ENCODE results near the gene B3GAT3. TPM values are rescaled to one million over a fixed set of nuclear protein-coding genes. Genes with fewer than 3 reads are reported as not detected.
"Not testable (repeated sequence)": the region's sequence is repeated elsewhere in the genome, so short reads cannot be mapped to it uniquely, and the experiment has no call there.

Gene B3GAT3
- polyA plus RNA-seq, 4 donors: 16.3 to 39.3 (median 30.1) TPM

DNA sequence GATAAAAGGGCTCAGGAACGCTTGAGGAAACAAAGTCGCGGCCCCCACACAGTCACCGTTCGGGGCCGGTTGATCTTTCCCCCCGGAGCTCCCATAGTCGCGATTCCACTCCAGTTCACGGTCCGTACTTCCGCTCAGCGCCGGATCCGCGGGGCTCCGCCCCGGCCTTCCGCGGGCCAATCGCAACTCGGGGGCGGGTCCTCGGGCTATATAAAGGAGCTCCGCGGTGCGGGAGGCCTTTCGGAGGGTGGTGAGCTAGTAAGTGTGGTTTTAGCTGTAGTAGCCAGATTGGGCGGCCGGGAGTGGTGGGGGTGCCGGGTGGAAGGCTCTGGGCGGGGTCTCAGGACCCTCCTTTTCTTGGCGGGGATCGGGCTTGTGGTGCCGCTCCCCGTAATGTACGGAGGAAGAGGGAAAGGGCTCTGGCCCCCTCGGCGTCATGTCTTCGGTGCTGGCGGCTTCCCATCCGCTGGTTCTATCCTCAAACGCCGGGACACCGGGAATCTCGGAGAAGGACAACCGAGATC is 43.4 kb upstream of the B3GAT3 start, which contains the start of the genes C11orf98 and CSKMT:
Gene C11orf98, minus strand, starts transcription at position 136 of the 524 bp plus-strand sequence. Its CDS starts 41 bp downstream, at position 95.
Gene CSKMT, plus strand, starts transcription at position 238 of the 524 bp plus-strand sequence. CDS start 568 bp downstream, outside the sequence.
- WGBS, 3 donors: 0 to 1% (median 0%) methylated on average over 42 to 47 of the region's 47 CpGs
- Histone ChIP-seq H3K36me3 (ENCODE audit: control insufficient read depth in 3 of 3, insufficient read depth in 2 of 3, low read depth in 1 of 3, low read length in 3 of 3) (peaks cover 0 to 41% (median 3%) of the 10 kb centered on the region in 3 donors), H3K9me3 (ENCODE audit: control insufficient read depth in 2 of 2, insufficient read depth in 1 of 2, low read depth in 1 of 2, low read length in 1 of 2) (no peaks in the 10 kb centered on the region), H3K4me3 (ENCODE audit: low read depth in 1 of 3, low read length in 3 of 3) (peak within 1 kb of the TSS; percentile 84 to 98 (median 97)), H3K27me3 (ENCODE audit: control insufficient read depth in 3 of 3, insufficient read depth in 3 of 3, low read length in 3 of 3) (no peaks in the 10 kb centered on the region), H3K4me1 (ENCODE audit: control insufficient read depth in 3 of 3, insufficient read depth in 2 of 3, low read depth in 1 of 3, low read length in 2 of 3) (peaks cover 10 to 12% (median 11%) of the 10 kb centered on the region in 3 donors), H3K27ac (ENCODE audit: low read depth in 1 of 3, low read length in 2 of 3) (peak within 1 kb of the TSS; percentile 90 to 98 (median 95))
- DNase-seq (peak; percentile 95 to 97), FAIRE-seq (no peak)

DNA sequence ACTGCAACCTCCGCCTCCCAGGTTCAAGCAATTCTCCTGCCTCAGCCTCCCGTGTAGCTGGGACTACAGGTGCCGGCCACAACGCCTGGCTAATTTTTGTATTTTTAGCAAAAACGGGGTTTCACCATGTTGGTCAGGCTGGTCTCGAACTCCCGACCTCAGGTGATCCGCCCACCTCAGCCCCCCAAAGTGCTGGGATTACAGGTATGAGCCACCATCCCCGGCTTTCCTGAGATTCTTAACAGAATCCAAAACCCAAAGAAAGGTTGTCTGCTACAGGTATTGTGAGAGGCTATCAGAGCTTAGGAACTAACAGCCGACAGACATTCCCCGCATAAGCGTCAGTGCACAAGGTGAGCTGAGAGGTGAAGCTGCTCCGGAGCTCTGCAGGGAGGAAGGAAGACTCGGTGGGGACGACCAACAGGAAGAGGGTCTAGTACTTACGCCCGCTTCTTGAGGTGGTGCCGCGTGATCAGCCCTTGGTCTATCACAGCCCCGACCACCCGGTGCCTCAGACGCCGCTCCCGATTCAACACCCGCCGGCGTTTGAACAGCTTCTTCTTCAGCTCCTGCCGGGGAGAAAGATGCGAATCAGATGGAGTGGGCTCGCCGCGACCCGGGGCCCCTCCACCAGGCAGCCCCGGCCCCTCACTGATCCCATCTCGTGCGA is 42.8 kb upstream of the B3GAT3 start:
- H3K36me3 ChIP-seq (ENCODE audit: control insufficient read depth in 3 of 3, insufficient read depth in 2 of 3, low read depth in 1 of 3, low read length in 3 of 3): peaks cover 0 to 37% (median 3%) of the 10 kb centered on the region in 3 donors
- peak overlapping the region; percentile 84 to 98 (median 97) for H3K4me3 ChIP-seq (ENCODE audit: low read depth in 1 of 3, low read length in 3 of 3)
- 2 to 3% (median 2%) methylated on average over 36 of the region's 36 CpGs for WGBS, 3 donors
- DNase-seq (peak; percentile 71 to 82), FAIRE-seq (no peak)
- H3K4me1 ChIP-seq (ENCODE audit: control insufficient read depth in 3 of 3, insufficient read depth in 2 of 3, low read depth in 1 of 3, low read length in 2 of 3): peaks cover 6 to 12% (median 10%) of the 10 kb centered on the region in 3 donors
- no peaks in the 10 kb centered on the region for H3K9me3 ChIP-seq (ENCODE audit: control insufficient read depth in 2 of 2, insufficient read depth in 1 of 2, low read depth in 1 of 2, low read length in 1 of 2)
- peak overlapping the region; percentile 90 to 98 (median 95) for H3K27ac ChIP-seq (ENCODE audit: low read depth in 1 of 3, low read length in 2 of 3)
- H3K27me3 ChIP-seq (ENCODE audit: control insufficient read depth in 3 of 3, insufficient read depth in 3 of 3, low read length in 3 of 3): no peaks in the 10 kb centered on the region

DNA sequence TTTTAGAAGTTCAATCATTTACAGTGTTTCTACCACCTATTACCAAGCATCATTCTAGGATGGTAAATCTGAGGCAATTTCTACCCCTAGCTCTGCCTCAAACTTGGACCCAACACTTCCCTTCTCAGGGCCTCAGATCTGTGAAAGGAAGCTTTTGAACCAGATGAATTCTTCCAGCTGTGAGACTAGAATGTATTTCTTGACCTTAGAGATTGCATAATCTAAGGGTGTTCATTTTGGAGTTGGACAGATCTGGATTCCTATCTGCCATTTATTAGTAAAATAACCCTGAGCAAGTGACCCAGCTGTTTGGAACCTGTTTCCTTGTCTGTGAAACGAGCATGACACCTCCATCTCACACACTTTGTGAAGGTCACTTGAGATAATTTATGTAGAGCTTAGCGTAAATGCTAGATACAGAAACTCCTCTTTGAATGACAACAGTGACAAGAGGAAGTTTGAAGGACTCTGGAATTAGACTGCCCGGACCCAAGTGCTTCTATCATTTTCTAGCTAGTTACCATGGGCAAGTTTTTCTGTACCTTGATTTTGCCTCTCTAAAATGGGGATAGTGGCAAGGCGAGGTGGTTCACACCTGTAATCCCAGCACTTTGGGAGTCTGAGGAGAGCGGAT is 35.1 kb upstream of the B3GAT3 start:
- 59 to 66% (median 60%) methylated on average over 5 of the region's 5 CpGs for WGBS, 3 donors
- FAIRE-seq (no peak), DNase-seq (no peak)
- H3K36me3 ChIP-seq (ENCODE audit: control insufficient read depth in 3 of 3, insufficient read depth in 2 of 3, low read depth in 1 of 3, low read length in 3 of 3): peaks cover 0 to 4% (median 0%) of the 10 kb centered on the region in 3 donors
- H3K4me3 ChIP-seq (ENCODE audit: low read depth in 1 of 3, low read length in 3 of 3): no peak overlapping the region
- H3K27ac ChIP-seq (ENCODE audit: low read depth in 1 of 3, low read length in 2 of 3): no peak overlapping the region
- no peaks in the 10 kb centered on the region for H3K27me3 ChIP-seq (ENCODE audit: control insufficient read depth in 3 of 3, insufficient read depth in 3 of 3, low read length in 3 of 3)
- H3K9me3 ChIP-seq (ENCODE audit: control insufficient read depth in 2 of 2, insufficient read depth in 1 of 2, low read depth in 1 of 2, low read length in 1 of 2): no peaks in the 10 kb centered on the region
- H3K4me1 ChIP-seq (ENCODE audit: control insufficient read depth in 3 of 3, insufficient read depth in 2 of 3, low read depth in 1 of 3, low read length in 2 of 3): no peaks in the 10 kb centered on the region

DNA sequence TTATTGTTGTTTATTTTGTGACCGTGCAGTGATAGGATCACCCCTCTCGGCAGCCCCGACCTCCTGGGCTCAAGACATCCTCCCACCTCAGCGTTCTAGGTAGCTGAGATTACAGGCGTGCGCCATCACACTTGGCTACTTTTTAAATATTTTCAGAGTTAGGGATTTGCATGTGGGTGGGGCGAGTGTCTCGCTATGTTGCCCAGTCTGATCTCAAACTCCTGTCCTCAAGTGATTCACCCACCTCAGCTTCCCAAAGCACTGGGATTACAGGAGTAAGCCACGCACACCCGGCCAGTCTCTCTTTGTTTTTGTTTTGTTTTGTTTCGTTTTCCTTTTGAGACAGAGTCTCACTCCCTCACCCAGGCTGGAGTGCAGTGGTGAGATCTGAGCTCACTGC is 32.5 kb upstream of the B3GAT3 start:
- H3K4me1 ChIP-seq (ENCODE audit: control insufficient read depth in 3 of 3, insufficient read depth in 2 of 3, low read depth in 1 of 3, low read length in 2 of 3): no peaks in the 10 kb centered on the region
- 72 to 80% (median 79%) methylated on average over 11 of the region's 11 CpGs for WGBS, 3 donors
- no peaks in the 10 kb centered on the region for H3K9me3 ChIP-seq (ENCODE audit: control insufficient read depth in 2 of 2, insufficient read depth in 1 of 2, low read depth in 1 of 2, low read length in 1 of 2)
- no peak overlapping the region for H3K27ac ChIP-seq (ENCODE audit: low read depth in 1 of 3, low read length in 2 of 3)
- no peak overlapping the region for H3K4me3 ChIP-seq (ENCODE audit: low read depth in 1 of 3, low read length in 3 of 3)
- no peak for FAIRE-seq
- peaks cover 0 to 7% (median 2%) of the 10 kb centered on the region in 3 donors for H3K36me3 ChIP-seq (ENCODE audit: control insufficient read depth in 3 of 3, insufficient read depth in 2 of 3, low read depth in 1 of 3, low read length in 3 of 3)
- no peaks in the 10 kb centered on the region for H3K27me3 ChIP-seq (ENCODE audit: control insufficient read depth in 3 of 3, insufficient read depth in 3 of 3, low read length in 3 of 3)
- no peak for DNase-seq

DNA sequence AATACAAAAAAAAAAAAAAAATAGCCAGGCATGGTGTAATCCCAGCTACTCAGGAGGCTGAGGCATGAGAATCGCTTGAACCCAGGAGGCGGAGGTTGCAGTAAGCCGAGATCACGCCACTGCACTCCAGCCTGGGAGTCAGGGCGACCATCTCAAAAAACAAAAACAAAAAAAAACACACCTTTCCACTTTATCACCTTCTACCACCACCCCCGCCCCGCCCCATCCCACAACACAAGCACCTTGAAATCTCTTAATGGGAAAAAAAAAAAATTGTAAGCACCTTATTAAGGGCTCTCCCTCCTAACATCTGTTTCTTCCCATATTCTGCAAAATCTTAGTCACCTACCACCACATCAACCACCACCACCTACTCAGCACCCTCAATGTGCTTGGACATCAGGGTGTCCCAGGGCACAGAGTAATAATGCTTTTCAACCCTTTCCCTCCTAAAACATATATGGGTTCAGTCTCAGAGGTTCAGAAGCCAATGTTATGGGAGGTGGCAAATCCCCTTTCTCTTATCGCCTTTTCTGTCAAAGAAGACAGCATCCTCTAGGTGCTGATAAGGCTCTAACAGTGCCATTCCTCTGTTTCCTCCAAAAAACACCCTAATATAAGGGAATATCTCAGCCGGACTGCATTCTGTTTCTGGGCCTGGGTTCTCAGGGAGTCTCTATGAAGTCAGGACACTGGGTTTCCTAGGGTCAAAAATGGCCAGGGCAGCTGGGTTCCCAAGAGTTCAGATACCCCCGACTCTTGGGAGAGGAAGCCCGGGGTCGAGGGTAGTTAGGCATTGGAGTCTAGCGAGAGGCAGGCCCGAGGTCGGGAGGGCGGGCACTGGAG is 30.6 kb upstream of the B3GAT3 start:
- H3K27ac ChIP-seq (ENCODE audit: low read depth in 1 of 3, low read length in 2 of 3): peak overlapping the region; percentile 70 to 93 (median 86)
- H3K4me1 ChIP-seq (ENCODE audit: control insufficient read depth in 3 of 3, insufficient read depth in 2 of 3, low read depth in 1 of 3, low read length in 2 of 3): peaks cover 0 to under 1% (median 0%) of the 10 kb centered on the region in 3 donors
- H3K4me3 ChIP-seq (ENCODE audit: low read depth in 1 of 3, low read length in 3 of 3): peak overlapping the region; percentile 71 to 94 (median 91)
- H3K27me3 ChIP-seq (ENCODE audit: control insufficient read depth in 3 of 3, insufficient read depth in 3 of 3, low read length in 3 of 3): no peaks in the 10 kb centered on the region
- no peaks in the 10 kb centered on the region for H3K9me3 ChIP-seq (ENCODE audit: control insufficient read depth in 2 of 2, insufficient read depth in 1 of 2, low read depth in 1 of 2, low read length in 1 of 2)
- H3K36me3 ChIP-seq (ENCODE audit: control insufficient read depth in 3 of 3, insufficient read depth in 2 of 3, low read depth in 1 of 3, low read length in 3 of 3): peaks cover 0 to 26% (median 3%) of the 10 kb centered on the region in 3 donors
- WGBS, 3 donors: 17 to 32% (median 21%) methylated on average over 16 of the region's 16 CpGs
- no peak for FAIRE-seq
- no peak for DNase-seq

DNA sequence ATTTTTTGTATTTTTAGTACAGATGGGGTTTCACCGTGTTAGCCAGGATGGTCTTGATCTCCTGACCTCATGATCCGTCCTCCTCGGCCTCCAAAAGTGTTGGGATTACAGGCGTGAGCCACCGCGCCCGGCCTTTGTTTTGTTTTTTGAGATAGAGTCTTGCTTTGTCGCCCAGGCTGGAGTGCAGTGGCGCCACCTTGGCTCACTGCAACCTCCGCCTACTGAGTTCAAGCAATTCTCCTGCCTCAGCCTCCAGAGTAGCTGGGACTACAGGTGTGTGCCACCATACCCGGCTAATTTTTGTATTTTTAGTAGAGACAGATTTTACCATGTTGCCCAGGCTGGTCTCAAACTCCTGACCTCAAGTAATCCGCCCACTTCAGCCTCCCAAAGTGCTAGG is 28.5 kb upstream of the B3GAT3 start:
- H3K27me3 ChIP-seq (ENCODE audit: control insufficient read depth in 3 of 3, insufficient read depth in 3 of 3, low read length in 3 of 3); H3K4me3 ChIP-seq (ENCODE audit: low read depth in 1 of 3, low read length in 3 of 3); DNase-seq; H3K9me3 ChIP-seq (ENCODE audit: control insufficient read depth in 2 of 2, insufficient read depth in 1 of 2, low read depth in 1 of 2, low read length in 1 of 2); H3K4me1 ChIP-seq (ENCODE audit: control insufficient read depth in 3 of 3, insufficient read depth in 2 of 3, low read depth in 1 of 3, low read length in 2 of 3); FAIRE-seq; H3K27ac ChIP-seq (ENCODE audit: low read depth in 1 of 3, low read length in 2 of 3): not testable (repeated sequence)
- WGBS, 3 donors: 92 to 94% (median 92%) methylated on average over 12 of the region's 12 CpGs
- H3K36me3 ChIP-seq (ENCODE audit: control insufficient read depth in 3 of 3, insufficient read depth in 2 of 3, low read depth in 1 of 3, low read length in 3 of 3): peaks cover 0 to 31% (median 3%) of the 10 kb centered on the region in 3 donors

DNA sequence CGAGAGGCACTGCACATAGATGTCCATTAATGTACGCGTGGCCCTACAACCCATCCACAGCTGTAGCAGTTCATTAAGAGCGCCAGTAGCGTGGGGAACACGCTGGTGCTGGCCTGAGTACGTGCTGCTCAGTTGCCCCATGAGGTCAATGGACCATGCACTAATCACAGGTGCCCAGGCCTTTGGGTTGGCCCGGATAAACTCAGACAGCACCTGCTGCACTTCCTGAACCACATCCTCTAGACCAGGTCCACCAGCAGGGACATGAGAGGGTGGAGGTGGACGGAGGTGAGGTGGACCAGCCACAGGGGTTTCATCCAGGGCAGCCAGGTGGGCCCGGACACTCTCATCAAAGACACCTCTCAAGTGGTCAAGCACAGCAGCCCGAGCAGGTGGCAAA is 27.7 kb upstream of the B3GAT3 start:
- no peak for FAIRE-seq
- 90 to 91% (median 91%) methylated on average over 11 of the region's 11 CpGs for WGBS, 3 donors
- Histone ChIP-seq H3K4me1 (ENCODE audit: control insufficient read depth in 3 of 3, insufficient read depth in 2 of 3, low read depth in 1 of 3, low read length in 2 of 3) (peaks cover 5 to 12% (median 6%) of the 10 kb centered on the region in 3 donors), H3K27ac (ENCODE audit: low read depth in 1 of 3, low read length in 2 of 3) (no peak overlapping the region), H3K27me3 (ENCODE audit: control insufficient read depth in 3 of 3, insufficient read depth in 3 of 3, low read length in 3 of 3) (no peaks in the 10 kb centered on the region), H3K4me3 (ENCODE audit: low read depth in 1 of 3, low read length in 3 of 3) (no peak overlapping the region), H3K36me3 (ENCODE audit: control insufficient read depth in 3 of 3, insufficient read depth in 2 of 3, low read depth in 1 of 3, low read length in 3 of 3) (peaks cover 0 to 35% (median 3%) of the 10 kb centered on the region in 3 donors), H3K9me3 (ENCODE audit: control insufficient read depth in 2 of 2, insufficient read depth in 1 of 2, low read depth in 1 of 2, low read length in 1 of 2) (no peaks in the 10 kb centered on the region)
- DNase-seq: no peak

DNA sequence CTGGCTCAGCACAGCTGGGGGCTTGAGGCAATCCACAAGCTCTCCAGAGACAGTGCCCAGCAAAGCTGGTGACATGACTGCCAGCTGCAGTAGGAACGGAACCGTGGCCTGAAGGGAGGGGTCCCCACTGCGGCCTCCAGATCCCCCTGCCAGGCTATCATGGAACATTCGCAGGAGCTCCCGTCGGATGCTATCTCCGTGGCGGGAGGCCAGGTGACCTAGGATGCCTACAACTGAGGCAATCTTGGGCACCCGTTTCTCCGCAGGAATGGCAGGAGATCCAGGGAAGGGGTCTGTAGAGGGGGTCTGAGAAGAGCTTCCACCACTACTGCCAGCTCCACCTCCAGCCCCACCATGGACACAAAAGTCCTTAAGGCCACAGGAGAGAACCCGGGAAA is 27.2 kb upstream of the B3GAT3 start:
- Histone ChIP-seq H3K9me3 (ENCODE audit: control insufficient read depth in 2 of 2, insufficient read depth in 1 of 2, low read depth in 1 of 2, low read length in 1 of 2) (no peaks in the 10 kb centered on the region), H3K4me1 (ENCODE audit: control insufficient read depth in 3 of 3, insufficient read depth in 2 of 3, low read depth in 1 of 3, low read length in 2 of 3) (peaks cover 5 to 17% (median 6%) of the 10 kb centered on the region in 3 donors), H3K4me3 (ENCODE audit: low read depth in 1 of 3, low read length in 3 of 3) (no peak overlapping the region), H3K27me3 (ENCODE audit: control insufficient read depth in 3 of 3, insufficient read depth in 3 of 3, low read length in 3 of 3) (no peaks in the 10 kb centered on the region), H3K27ac (ENCODE audit: low read depth in 1 of 3, low read length in 2 of 3) (no peak overlapping the region), H3K36me3 (ENCODE audit: control insufficient read depth in 3 of 3, insufficient read depth in 2 of 3, low read depth in 1 of 3, low read length in 3 of 3) (peaks cover 0 to 39% (median 3%) of the 10 kb centered on the region in 3 donors)
- WGBS, 3 donors: 91 to 94% (median 94%) methylated on average over 11 of the region's 11 CpGs
- FAIRE-seq (no peak), DNase-seq (no peak)

Measured in small intestine (tissue), 7 donors.